Measurements from ENCODE around the gene ZZZ3. TPM values are rescaled to one million over a fixed set of nuclear protein-coding genes. Genes with fewer than 3 reads are reported as not detected.

ZZZ3 gene
- total RNA-seq, 4 donors from 2014 or later = 50.6 to 117 (median 54.5) TPM

DNA sequence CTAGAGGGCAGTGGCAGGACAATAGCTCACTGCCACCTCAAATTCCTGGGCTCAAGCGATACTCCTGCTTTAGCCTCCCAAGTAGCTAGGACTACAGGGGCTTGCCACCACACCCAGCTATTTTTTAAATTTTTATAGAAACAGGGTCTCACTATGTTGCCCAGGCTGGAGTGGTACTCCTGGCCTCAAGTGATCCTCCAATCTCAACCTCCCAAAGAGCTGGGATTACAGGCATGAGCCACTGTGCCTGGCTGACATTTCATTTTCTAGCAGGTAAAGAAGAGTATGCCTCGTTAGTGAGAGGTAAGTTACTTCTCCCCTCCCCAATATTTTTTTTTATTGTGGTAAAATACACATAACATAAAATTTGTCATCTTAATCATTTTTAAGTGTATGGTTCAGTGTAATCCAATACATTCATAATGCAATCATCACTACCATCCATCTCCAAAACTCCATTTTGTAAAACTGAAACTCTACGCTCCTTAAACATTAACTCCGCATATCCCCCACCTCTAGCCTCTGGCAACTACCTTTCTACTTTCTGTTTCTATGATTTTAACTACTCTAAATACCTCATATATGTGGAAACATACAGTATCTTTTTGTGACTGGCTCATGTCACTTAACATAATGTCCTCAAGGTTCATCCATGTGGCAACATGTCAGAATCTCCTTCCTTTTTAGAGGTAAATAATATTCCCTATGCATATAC lies 22.4 kb downstream of the ZZZ3 start:
- H3K27ac ChIP-seq = no peak overlapping the region
- H3K27me3 ChIP-seq = no peaks in the 10 kb centered on the region
- H3K4me3 ChIP-seq = no peak overlapping the region
- H3K36me3 ChIP-seq = no peaks in the 10 kb centered on the region
- WGBS = 94% methylated on average over 4 of the region's 4 CpGs
- no peaks in the 10 kb centered on the region for H3K9me3 ChIP-seq
- TF ChIP-seq POLR2A (IDR thresholded peaks at IDR 0.05) (no peak), POLR2AphosphoS5 (IDR thresholded peaks at IDR 0.05) (no peak), EP300 (IDR thresholded peaks at IDR 0.05) (no peak)
- TF ChIP-seq, protein P1, sequence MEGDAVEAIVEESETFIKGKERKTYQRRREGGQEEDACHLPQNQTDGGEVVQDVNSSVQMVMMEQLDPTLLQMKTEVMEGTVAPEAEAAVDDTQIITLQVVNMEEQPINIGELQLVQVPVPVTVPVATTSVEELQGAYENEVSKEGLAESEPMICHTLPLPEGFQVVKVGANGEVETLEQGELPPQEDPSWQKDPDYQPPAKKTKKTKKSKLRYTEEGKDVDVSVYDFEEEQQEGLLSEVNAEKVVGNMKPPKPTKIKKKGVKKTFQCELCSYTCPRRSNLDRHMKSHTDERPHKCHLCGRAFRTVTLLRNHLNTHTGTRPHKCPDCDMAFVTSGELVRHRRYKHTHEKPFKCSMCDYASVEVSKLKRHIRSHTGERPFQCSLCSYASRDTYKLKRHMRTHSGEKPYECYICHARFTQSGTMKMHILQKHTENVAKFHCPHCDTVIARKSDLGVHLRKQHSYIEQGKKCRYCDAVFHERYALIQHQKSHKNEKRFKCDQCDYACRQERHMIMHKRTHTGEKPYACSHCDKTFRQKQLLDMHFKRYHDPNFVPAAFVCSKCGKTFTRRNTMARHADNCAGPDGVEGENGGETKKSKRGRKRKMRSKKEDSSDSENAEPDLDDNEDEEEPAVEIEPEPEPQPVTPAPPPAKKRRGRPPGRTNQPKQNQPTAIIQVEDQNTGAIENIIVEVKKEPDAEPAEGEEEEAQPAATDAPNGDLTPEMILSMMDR (IDR thresholded peaks at IDR 0.05) = no peak
- DNase-seq (ENCODE audit: low spot score in 2 of 2) = no peak
- H3K4me1 ChIP-seq = peaks cover 11% of the 10 kb centered on the region

DNA sequence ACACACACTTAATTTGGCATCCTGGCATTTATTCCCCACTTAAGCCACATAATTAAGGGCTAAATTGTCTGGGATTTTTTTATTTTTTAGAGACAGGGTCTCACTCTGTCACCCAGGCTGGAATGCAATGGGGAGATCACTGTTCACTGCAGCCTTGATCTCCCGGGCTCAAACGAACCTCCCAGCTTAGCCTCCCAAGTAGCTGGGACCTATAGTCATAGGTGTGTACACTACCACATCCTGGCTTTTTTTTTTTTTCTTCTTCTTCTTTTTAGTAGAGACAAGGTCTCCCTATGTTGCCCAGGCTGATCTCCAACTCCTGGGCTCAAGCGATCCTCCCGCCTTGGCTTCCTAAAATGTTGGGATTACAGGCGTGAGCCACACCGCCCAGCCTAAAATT lies 24.2 kb downstream of the ZZZ3 start:
- H3K27me3 ChIP-seq = no peaks in the 10 kb centered on the region
- no peak overlapping the region for H3K4me3 ChIP-seq
- H3K36me3 ChIP-seq = no peaks in the 10 kb centered on the region
- H3K9me3 ChIP-seq = no peaks in the 10 kb centered on the region
- WGBS = 96% methylated on average over 6 of the region's 6 CpGs
- no peaks in the 10 kb centered on the region for H3K4me1 ChIP-seq
- TF ChIP-seq POLR2A (IDR thresholded peaks at IDR 0.05) (no peak), POLR2AphosphoS5 (IDR thresholded peaks at IDR 0.05) (no peak), EP300 (IDR thresholded peaks at IDR 0.05) (no peak)
- TF ChIP-seq, protein P1 (IDR thresholded peaks at IDR 0.05) = no peak
- DNase-seq (ENCODE audit: low spot score in 2 of 2) = no peak
- no peak overlapping the region for H3K27ac ChIP-seq

DNA sequence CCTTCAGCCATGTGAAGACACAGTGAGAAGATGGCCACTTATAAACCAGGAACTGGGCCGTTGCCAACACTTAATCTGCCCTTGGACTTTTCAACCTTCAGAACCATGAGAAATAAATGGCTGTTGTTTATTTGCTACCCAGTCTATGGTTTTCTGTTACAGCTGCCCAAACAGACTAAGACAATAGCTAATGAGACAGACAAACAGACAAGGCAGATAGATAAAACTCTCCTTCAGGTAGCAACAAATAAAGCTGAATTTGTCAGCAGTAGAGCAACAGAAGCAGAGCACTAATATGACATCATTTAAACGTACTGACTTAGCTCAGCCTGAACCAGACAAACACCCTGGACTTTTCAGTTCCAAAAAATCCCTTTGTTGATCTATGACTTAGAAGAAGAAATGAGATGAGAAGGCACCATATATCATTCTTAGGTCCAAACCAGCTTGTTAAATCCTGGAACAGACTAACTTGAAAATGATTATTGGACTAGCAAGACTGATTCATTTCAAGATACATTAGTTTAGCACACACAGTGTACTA lies 27.0 kb downstream of the ZZZ3 start:
- H3K27me3 ChIP-seq = no peaks in the 10 kb centered on the region
- peaks cover 12% of the 10 kb centered on the region for H3K4me1 ChIP-seq
- TF ChIP-seq EP300 (IDR thresholded peaks at IDR 0.05) (no peak), POLR2AphosphoS5 (IDR thresholded peaks at IDR 0.05) (no peak), POLR2A (IDR thresholded peaks at IDR 0.05) (no peak)
- TF ChIP-seq, protein P1 (IDR thresholded peaks at IDR 0.05) = no peak
- 69% methylated on average over 2 of the region's 2 CpGs for WGBS
- no peak overlapping the region for H3K4me3 ChIP-seq
- no peaks in the 10 kb centered on the region for H3K9me3 ChIP-seq
- no peak for DNase-seq (ENCODE audit: low spot score in 2 of 2)
- no peak overlapping the region for H3K27ac ChIP-seq
- no peaks in the 10 kb centered on the region for H3K36me3 ChIP-seq

DNA sequence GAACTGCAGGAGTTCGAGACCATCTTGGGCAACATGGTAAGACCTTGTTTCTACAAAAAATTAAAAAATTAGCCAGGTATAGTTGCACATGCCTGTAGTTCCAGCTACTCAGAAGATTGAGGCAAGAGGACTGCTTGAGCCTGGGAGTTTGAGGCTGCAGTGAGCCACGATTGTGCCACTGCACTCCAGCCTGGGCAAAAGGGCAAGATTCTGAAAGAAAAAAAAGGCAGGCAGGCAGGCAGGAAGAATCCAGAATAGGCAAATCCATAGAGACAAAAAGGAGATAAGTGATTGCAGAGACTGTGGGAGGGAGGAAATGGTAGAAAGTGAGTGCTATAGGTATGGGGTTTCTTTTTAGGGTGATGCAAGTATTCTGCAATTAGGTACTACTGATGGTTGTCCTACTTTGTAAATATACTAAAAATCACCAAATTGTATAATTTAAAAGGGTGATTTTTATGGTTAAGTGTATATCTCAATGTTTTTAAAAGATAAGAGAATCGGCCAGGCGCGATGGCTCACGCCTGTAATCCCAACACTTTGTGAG lies 29.4 kb downstream of the ZZZ3 start:
- DNase-seq (ENCODE audit: low spot score in 2 of 2) = no peak
- Histone ChIP-seq H3K27me3 (no peaks in the 10 kb centered on the region), H3K4me1 (peaks cover 12% of the 10 kb centered on the region), H3K4me3 (no peak overlapping the region), H3K9me3 (peaks cover 8% of the 10 kb centered on the region), H3K36me3 (no peaks in the 10 kb centered on the region), H3K27ac (no peak overlapping the region)
- TF ChIP-seq POLR2AphosphoS5 (IDR thresholded peaks at IDR 0.05) = no peak
- TF ChIP-seq, protein P1 (IDR thresholded peaks at IDR 0.05) = no peak
- TF ChIP-seq EP300 (IDR thresholded peaks at IDR 0.05) = no peak
- no peak for TF ChIP-seq POLR2A (IDR thresholded peaks at IDR 0.05)
- WGBS = 88% methylated on average over 6 of the region's 6 CpGs

DNA sequence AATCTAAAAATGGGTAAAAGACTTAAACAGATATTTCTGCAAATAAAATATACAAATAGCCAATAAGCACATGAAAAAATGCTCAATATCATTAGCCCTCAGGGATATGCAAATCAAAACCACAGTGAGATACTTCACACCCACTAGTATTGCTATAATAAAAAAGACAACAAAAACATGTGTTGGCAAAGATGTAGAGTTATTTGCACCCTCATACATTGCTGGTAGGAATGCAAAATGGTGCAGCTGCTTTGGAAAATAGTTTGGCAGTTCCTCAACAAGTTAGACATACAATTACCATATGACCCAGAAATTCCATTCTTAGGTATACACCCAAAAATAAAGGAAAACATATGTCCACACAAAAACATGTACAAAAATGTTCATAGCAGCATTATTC lies 30.2 kb downstream of the ZZZ3 start:
- H3K27me3 ChIP-seq = no peaks in the 10 kb centered on the region
- DNase-seq (ENCODE audit: low spot score in 2 of 2) = no peak
- no peak for TF ChIP-seq EP300 (IDR thresholded peaks at IDR 0.05)
- TF ChIP-seq POLR2A (IDR thresholded peaks at IDR 0.05) = no peak
- TF ChIP-seq, protein P1 (IDR thresholded peaks at IDR 0.05) = no peak
- no peak for TF ChIP-seq POLR2AphosphoS5 (IDR thresholded peaks at IDR 0.05)
- H3K27ac ChIP-seq = no peak overlapping the region
- peaks cover 8% of the 10 kb centered on the region for H3K9me3 ChIP-seq
- H3K4me1 ChIP-seq = peaks cover 12% of the 10 kb centered on the region
- H3K36me3 ChIP-seq = no peaks in the 10 kb centered on the region
- H3K4me3 ChIP-seq = no peak overlapping the region

All from suprapubic skin (tissue), 4 donors.